GM21723 (cell line): ENCODE results near the gene NF2.

ENCODE experiments used
- ATAC-seq: cut with Tn5 transposase; IDR thresholded peaks from one replicate; pipeline ENCODE4 v1.9.1; 2021; ENCODE audit warnings: mild to moderate bottlenecking, moderate library complexity; ENCODE audit not compliant: unreplicated experiment

The NF2 gene

GRCh38 chr22:29717789-29718188 lies 114.4 kb downstream of the NF2 start:
- no peak for ATAC-seq

DNA sequence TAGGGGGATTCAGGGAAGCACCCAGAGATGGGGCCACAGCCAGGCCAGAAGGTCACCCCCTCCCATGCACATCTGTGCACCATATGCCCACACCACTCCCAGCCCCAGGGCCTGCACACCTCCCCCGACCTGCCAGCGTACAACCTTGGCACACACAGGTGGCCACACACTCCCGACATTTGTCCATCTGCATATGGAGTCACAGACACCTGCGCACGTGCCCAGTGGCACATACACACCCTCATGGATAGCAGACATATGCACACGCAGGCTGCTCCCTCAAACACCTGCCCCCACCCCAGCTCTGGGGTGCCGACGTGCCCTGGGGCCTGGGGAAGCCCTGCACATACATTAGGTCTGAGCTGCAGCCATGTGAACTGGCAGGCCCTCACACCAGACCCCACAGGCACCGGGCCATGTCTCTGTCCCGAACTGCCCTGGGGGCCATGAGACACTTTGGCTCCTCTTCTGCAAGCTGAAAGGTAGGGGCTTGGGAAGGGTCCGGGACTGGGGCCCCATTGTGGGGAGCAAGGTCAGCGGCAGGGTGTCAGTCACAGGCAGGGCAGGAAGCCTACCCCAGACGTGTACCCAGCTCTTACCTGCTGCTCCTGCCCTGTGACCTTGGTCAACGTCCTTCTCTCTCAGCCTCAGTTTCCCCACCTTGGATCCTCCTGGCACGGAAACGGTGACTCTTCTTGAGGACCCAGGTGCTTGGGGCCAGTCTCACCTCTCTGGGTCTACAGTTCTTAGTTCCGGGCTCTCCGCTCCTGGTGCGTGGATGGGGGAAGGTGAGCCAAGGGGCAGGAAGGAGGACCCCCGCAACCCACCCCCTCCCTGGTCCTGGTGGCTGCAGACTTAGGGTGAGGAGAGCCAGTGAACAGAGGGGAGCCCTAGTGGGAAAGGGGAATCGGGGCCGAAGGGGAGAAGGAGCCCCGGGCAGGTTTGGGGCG lies 115.8 kb downstream of the NF2 start:
- ATAC-seq, result no peak

DNA sequence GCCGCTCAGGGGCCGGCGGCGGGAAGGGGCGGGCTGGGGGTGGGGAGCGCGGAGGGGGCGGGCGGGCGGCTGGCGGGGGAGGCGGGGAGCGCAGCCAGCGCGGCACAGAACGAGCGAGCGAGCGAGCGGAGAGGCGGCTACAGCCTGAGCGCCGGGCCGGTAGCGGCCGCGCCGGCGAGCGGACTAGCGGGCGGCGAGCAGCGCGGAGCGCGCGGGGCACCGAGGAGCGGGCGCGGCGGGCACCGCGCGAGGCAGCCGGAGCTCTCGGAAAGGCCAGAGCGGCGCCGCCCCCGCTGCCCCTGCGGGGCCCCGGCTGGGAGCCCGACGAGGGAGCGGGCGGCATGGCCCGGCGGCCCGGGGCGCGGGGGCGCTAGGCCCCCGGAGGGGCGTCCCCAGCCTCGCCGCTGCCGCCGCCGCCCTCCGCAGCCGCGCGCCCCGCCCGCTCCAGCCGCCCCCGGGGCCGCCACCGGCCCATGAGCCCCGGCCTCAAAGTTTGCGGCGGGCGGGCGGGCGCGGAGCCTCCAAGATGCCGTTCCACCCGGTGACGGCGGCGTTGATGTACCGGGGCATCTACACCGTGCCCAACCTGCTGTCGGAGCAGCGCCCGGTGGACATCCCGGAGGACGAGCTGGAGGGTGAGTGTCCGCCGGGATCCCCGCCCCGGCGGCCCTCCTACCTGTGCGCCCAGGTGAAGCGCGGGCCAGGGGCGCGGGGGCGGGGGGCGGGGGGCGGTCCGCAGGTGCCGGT lies 116.6 kb downstream of the NF2 start, which contains the start of gene CABP7:
TSS of gene CABP7 (plus strand) at position 105 of the 747 bp plus-strand sequence. CDS start at position 527, 422 bp downstream.
- ATAC-seq, result no peak

DNA sequence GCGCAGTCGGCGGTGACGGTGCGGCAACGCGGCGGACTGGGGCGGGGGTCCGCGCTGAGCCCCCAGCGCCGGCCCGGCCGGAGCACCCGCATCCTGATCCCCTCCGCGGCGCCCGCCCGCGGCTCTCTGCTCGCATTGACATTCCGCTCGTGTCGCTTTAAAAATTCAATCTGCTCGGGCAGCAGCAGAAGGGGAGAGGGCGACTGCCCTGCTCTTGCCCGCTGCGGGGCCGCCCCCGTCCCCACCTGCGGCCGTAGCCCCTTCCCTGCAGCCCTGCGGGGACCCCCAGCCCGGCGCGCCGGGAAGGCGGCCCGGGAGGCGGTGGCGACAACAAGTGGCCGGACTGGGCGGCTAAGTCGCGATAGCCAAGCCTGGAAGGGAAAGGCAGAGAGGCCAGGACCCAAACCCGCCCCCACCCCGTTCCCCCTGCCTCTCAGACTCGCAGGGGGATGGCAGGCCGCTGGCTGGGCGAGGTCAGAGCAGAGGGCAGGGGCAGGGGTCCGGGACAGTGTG lies 117.4 kb downstream of the NF2 start:
- no peak for ATAC-seq

GRCh38 chr22:29722151-29722550 lies 118.7 kb downstream of the NF2 start:
- no peak for ATAC-seq

DNA sequence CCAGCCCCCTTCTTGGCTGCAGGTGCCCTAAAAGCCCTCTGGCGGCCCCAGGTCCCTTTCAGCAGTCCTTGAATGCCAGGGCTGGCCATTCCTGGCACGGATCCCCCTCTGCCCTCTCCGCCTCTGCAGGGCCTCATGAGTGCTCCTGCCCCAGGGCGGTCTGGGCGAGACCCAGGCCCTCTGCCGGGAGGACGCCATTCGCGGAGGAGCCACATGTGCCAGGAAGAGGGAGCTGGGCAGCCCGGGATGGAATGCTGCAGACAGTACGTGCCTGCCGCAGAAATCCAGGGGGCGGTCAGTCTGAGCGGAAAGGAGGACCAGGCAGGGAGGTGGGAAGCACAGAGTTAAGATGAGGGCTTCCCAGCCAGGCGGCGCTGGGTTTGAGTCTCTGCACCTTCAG lies 119.2 kb downstream of the NF2 start:
- ATAC-seq, result no peak

DNA sequence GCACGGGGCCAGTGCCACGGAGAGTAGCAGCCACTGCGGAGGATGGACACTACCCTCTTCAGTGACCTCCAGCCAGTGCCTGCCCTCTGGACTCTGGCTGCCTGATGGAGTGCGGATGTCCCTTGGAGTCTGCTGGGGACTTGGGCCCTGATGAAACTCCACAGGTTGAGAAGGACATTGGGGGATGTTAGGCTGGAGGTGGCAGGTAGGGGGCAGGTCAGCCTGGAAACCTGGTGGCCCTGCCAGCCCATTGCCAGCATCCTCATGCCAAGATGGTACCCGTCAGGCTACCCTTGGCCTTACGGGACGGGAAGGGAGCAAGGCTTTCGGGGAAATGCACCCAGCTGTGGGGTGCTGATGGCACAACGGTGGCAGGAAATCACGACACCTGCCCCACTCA lies 120.3 kb downstream of the NF2 start:
- no peak for ATAC-seq

- ATAC-seq, result no peak
Observed at GRCh38 chr22:29724843-29725242, 121.4 kb downstream of the NF2 start.

GRCh38 chr22:29726106-29726505 lies 122.7 kb downstream of the NF2 start:
- no peak for ATAC-seq

- no peak for ATAC-seq
Observed at GRCh38 chr22:29726512-29727130, 123.2 kb downstream of the NF2 start.

DNA sequence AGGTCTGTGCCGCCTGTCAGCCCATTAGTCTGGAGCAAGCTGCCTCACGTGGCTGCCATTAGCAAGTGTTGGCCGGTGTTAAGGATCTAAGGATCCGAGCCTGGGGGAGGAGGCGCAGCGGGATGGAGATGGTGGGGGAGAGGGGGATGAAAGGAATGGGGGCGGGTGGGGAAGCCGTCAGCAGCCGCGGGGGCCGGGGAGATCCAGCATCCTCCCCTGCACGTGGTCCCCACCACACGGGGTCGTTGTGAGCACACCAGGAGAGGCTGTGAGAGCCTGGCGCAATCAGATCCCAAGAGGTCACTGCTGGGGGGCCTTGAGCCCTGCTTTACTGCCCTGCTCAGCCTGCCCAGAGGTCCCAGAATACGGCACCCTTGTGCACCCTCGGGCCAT lies 123.7 kb downstream of the NF2 start:
- ATAC-seq, result no peak

DNA sequence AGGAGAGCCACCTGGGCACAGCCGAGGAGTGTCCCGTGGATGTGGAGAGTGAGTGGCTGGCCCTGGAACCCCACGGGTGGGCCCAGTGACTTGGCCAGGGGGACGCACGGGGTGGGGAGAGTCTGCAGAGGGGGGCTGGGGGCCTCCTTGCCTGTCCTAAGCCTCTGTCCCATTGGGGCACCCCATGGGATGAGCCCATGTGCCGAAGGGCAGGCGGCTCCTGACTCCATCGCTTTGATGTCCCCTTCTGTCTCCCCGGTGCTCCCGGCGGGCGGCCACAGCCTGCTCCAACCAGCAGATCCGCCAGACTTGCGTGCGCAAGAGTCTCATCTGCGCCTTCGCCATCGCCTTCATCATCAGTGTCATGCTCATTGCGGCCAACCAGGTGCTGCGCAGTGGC lies 125.7 kb downstream of the NF2 start:
- no peak for ATAC-seq

GRCh38 chr22:29731058-29731850 lies 127.8 kb downstream of the NF2 start:
- no peak for ATAC-seq

DNA sequence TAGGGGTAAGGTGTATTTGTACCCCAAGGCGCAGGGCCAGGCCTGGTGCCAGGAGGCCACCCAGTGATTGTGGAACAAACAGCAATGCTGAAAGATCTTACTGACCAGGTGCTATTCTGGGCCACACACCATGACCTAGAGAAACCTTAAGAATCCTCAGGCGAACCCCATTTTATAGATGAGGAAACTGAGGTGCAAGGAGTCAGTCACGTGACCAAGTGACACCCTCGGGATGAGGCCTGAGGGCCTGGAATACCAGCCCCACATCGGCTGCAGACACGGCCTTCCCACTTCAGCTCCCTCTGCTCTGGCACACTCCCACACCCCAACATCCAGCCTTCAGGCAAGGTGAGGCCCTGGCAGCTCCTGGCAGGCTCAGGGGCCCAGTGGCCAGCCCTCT lies 129.4 kb downstream of the NF2 start:
- no peak for ATAC-seq

DNA sequence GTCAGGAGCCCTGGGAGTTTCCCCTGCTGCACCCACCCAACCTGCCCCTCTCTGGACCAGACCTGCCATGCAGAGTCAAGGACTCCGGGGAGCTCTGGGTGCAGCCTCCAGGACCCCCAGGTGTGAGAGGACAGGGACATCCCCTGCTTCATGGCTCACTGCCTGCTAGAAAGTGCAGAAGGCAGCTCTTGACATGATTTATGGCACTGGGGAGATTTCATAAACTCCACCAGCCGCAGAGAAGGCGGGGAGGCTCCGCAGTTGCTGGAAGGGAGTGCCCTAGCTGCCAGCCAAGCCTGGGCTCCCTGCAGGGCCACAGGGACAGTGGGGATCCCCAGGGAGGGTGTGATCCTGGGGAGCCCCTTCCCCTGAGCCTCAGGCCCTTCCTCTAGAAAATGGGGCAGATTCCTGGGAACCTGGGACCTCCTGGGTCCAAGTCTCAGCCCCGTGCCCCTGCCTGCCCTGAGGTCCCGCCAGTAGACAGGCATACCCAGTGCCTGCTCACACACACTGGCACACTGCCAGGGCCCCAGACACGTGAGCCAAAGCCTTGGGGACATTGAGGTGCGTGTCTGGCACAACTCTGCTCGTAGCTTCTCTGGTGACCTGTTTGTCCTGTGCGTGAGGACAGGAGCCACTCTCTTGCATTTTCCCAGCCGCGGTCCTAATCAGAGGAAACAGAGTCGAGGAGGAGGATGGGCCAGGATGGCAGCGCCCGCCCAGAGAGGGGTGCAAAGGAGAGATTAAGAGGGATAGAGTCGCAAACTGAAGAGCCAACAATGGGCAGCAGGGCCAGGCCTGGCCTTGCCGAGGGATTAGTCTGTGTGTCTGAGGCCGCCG lies 130.1 kb downstream of the NF2 start:
- ATAC-seq, result no peak

- no peak for ATAC-seq
Observed at GRCh38 chr22:29734406-29734805, 131.0 kb downstream of the NF2 start.

DNA sequence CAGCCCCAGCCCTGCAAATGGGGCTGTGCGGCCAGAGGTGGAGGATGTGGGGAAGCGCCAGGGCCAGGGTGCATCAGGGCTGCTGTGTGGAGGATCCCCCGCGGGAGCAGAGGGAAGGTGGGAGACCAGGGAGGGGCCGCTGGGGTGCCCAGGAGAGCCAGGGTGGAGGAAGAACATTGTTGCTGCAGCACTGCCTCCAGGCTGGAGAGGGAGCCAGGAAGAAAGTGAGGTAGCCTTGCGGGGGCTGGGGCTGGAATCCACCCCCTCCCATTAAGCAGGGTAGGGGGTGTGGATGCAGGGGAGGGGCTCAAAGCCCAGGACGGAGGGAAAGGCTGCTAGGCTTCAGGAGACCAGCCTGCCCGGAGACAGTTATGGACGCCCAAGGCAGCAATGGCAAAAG lies 131.4 kb downstream of the NF2 start:
- no peak for ATAC-seq

DNA sequence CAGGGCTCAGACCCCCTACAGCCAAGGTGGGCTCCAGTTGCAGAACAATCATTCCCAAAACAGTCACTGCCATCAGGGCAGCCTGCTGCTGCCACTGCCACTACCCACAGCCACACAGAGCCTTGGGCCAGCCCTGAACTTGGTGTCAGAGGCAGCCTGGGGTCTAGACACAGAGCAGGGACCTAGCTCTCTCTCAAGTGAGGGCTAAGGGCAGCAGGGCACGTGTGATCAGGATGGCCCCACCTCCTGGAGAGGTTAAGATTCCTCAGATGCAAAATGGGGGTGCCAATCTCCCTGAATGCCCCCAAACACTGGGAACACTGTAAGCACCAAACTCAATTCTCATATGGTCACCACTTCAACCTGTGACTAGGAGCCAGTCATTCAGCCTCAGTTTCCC lies 132.0 kb downstream of the NF2 start:
- no peak for ATAC-seq

GRCh38 chr22:29737251-29738117 lies 134.1 kb downstream of the NF2 start:
- ATAC-seq, result no peak
